NCI-H1092 (cell line): ENCODE data around the gene EHD4.

Experiments
- DNase-seq: peaks from one replicate; lab custom pipeline; 2025; lab: John Stamatoyannopoulos, UW

EHD4 gene

DNA sequence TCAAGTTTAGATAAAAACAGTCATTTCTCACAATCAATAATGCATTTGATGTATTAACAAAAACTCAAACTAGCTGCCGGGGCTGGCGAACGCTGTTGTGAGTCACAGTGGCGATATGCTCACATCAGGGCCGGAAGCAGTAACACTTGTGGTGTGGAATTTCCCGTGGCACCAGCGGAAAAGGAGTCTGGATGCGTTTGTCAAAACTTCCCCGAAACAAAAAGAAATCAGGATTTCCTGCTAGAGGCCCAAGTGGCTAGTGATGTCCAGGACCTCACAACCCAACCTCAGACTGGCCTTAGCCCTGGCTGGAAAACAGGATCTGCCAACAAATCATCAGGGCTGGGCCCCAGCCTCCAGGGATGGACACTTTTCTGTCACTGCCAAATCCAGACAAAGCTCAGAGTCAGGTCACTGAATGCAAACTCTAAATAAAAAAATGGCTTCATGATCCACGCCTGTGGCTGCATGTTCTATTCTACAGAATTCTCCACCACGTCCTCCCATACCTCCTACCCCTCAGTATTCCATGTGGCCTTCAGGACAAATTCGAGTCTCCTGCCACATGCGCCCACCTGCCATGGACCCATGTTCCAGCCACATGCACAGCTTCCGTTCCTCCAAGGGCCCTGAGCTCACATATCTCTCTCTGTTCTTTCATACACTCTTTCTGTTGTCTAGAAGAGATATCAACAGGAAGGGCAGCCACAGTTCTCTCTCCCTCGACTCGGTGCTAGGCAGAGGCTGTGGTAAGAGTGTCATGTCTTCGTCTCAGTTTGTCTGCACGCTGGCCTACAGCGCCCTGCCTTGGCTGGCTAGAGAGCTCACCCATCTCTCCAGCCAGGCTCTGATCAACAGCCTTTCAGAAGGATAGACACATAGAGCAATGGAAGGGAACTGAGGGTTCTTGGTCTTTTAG is 35.4 kb downstream of the EHD4 start:
- no peak for DNase-seq

DNA sequence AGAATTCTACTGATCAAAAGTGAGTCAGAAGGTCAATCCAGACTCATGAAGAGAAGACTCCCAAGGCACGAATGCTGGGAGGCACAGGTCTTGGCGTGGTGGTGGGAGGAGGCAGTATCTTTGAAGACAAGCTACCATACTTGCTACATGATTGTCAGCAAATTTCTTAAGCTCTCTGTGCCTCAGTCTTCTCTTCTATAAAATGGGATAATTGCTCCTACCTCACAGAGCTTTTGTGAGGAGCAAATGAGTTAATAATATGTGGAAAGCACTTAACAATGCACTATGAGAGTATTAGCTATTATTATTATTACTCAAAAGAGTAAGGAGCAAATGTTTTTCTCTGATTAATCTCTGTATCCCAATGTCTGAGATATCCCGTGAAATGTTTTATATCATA is 36.2 kb downstream of the EHD4 start:
- DNase-seq, result no peak

- DNase-seq, result no peak
Measured at GRCh38 chr15:41935566-41936020, 36.8 kb downstream of the EHD4 start.

- no peak for DNase-seq
Measured at GRCh38 chr15:41934843-41935242, 37.5 kb downstream of the EHD4 start.

DNA sequence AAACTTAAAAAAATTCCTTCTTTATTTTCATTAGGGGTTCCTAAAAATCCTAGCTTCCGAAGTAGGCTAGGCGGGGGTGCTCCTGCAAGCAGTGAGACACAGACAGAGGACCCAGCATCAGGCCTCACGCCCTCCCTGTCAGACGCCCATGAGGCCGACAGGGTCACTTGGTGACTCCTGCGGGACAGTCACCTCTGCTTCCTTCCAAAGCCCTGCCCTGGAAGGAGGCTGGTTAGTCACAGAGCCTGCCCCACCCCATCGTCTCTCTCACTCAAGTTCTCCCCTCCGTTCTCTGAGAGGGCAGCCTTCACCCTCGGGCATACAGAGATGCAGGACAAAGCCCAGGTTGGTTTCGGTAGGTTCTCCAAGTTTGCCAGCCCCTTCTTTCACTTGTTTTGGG is 38.6 kb downstream of the EHD4 start:
- DNase-seq, result no peak

DNA sequence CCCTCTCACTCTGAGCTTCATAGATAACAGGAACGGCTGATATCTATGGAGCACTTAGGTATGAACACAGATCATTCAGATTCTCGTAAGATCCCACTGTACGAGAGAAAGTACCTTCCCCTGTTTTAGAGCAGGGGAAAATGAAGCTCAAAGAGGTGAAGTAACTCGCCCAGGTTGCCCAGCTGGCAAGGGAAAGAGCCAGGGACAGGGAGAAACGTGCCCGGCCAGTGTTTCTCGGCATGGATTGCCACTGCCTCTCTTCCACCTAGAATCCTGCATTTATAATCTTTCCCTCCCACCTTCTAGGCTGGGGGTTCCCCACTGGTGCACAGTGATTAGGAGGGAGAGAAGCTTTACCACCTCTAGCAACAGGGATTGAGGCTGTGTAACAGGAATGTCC is 39.0 kb downstream of the EHD4 start:
- DNase-seq, result no peak

DNA sequence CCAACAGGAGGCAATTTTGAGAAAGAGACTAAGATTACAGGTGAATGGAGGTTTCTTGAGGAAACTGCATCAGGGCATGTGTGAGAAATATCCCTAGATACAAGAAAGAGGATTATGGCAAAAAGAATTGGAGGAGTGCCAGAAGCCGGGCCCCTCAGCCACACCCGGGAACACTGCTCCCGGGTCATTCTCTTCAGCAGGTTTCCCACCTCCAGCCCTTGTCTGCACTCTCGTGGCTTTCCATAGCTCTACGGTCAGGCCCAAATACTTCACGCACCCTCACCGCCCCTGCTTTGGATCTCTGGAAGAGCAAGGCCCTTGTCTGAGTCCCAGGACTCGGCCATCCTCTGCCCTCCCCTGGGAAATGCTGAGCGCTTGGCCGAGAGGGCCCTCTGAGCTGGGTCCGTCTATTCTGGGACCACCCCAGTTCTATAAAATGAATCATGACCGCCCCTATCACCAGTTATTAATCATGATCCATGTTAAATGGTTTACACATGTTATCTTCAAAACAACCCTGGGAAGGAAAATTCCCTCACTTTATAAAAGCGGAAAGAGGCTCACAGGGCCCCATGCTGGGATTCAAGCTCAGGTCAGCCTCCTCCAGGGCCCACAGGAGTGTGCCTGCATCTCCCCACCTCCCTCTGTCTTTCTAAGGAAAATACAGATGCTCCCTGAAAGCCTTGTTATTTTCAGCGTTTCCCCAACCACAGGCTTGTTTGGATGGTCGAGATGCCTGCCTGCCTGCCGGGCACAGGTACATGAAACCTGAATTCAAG is 39.7 kb downstream of the EHD4 start:
- no peak for DNase-seq

GRCh38 chr15:41932101-41932500 is 40.3 kb downstream of the EHD4 start:
- no peak for DNase-seq

- no peak for DNase-seq
Measured at GRCh38 chr15:41930867-41931222, 41.5 kb downstream of the EHD4 start.

DNA sequence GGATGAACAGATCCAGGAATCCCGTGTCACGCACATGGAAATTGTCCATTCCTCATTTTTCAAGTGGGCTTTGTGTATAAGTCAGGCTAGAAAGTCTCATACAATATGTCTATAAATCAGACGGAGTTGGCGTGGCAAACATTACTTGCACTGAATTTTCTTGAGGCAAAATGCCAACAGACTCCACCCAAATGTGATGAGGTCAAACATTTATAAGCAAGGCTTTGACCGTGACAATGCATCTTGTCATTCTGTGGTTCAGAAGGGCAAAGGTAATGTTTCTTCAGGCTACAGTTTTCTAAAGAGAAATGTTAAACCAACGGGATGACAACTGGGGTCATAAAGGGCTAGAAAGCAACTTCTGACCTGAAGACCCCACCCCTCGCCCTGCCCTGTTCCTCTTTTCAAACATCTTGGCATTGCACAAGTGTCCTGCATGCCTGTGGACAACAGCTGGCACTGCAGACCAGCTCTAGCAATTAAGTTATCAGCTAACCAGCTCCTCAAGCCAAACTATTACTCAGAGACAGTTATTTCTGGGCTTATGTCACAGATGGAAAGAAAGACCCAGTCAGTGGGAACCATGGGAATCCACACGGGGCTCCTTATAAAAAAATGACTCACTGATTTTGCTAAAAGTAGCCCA is 42.0 kb downstream of the EHD4 start:
- DNase-seq, result no peak

- DNase-seq, result no peak
Measured at GRCh38 chr15:41928637-41929620, 43.4 kb downstream of the EHD4 start.

GRCh38 chr15:41928100-41928499 is 44.3 kb downstream of the EHD4 start:
- no peak for DNase-seq

- DNase-seq, result no peak
Measured at GRCh38 chr15:41927536-41927935, 44.8 kb downstream of the EHD4 start.

DNA sequence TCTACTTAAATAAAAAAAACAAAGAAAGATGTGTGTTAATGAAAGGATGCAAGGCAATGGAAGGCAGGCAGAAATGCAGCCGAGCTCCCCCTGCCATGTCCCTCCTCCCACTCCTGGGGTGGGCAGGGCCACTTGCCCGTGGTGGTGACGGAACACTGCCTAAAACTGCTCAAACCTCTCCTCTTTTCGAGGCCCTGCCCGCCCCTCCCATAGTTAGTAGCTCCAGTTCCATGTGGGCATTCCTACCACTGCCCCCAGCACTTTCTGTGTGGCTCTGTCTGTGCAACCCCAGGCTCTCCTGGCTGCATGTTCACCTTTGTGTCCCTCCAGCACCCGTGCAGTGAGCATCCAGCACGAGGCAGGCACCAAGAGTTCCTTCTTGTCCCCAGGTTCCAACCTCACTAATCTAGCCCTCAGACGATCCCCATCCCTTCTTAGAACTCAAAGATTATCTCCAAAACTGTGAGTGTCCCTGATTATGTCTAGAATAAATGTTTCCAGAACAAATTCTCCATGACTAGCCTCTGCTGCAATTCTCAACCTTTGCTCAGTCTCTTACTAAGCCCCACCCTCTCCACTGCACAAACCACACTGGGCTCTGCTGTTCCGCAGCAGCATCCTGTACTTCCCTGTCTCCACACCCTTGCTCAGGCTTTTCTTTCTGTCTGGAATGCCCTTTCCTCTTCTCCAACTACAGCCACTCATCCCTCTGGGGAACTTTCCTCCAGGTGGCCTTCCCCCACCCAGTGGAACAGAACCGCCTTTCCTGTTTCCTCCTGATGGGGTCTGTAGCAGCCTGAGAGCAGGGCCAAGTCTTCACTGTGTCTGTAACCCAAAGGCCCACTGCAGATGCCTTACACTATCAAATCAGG is 45.9 kb downstream of the EHD4 start:
- no peak for DNase-seq

- no peak for DNase-seq
Measured at GRCh38 chr15:41925086-41925608, 47.2 kb downstream of the EHD4 start.

GRCh38 chr15:41923401-41923997 is 48.9 kb downstream of the EHD4 start:
- DNase-seq, result no peak

- no peak for DNase-seq
Measured at GRCh38 chr15:41922353-41922752, 50.0 kb downstream of the EHD4 start.

DNA sequence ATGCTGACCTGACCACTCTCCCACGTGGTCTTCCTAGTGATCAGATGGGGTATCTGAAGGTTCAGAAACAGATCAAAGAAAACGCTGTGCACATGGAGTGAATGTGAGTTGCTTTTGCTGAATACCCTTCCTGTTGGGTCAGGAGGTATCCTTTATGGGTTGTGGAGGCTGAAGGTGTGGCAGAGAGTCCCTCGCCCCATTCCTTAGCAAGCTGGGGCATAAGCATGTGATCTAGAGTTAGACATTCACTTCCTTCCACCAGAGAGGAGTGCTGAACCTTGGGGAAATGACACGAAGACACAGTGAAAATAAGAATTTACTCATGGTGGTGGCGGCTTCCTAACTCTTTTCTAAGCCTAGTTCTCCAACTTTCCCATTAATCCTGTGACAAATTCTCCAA is 50.7 kb downstream of the EHD4 start:
- no peak for DNase-seq

- DNase-seq, result no peak
Measured at GRCh38 chr15:41921167-41921566, 51.2 kb downstream of the EHD4 start.
